CD4-positive, alpha-beta T cell treated with Interleukin-15 for 1 hour (primary cell): ENCODE results near the gene CRACR2A.

Experiments
- DNase-seq: peaks from one replicate; pipeline ENCODE4 v3.0.0-alpha.2; 2020

CRACR2A gene

GRCh38 chr12:3723916-3724805 is 28.7 kb downstream of the CRACR2A start:
- DNase-seq, result no peak

GRCh38 chr12:3722368-3722767 is 30.5 kb downstream of the CRACR2A start:
- DNase-seq, result no peak

DNA sequence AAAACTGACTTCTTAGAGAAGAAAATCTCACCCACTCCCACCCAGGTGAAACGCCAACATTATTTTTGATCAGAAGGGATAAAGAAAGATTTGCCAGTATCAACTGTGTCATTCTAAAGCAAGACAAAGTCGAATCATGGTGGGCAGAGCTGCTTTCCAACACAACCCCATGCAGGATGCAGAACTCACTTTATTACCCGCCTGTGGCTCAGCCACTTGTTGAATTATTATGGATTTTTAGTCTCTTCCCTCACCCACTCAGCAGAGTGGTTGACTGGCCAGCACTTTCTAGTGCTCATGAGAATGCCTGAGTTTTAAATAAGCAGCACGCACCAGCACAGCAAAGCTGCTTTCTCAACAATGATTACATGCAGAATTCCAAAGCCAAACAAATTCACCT is 32.1 kb downstream of the CRACR2A start:
- no peak for DNase-seq

- DNase-seq, result peak; percentile 64
These were observed 34.8 kb downstream of the CRACR2A start for GRCh38 chr12:3718100-3718499.

DNA sequence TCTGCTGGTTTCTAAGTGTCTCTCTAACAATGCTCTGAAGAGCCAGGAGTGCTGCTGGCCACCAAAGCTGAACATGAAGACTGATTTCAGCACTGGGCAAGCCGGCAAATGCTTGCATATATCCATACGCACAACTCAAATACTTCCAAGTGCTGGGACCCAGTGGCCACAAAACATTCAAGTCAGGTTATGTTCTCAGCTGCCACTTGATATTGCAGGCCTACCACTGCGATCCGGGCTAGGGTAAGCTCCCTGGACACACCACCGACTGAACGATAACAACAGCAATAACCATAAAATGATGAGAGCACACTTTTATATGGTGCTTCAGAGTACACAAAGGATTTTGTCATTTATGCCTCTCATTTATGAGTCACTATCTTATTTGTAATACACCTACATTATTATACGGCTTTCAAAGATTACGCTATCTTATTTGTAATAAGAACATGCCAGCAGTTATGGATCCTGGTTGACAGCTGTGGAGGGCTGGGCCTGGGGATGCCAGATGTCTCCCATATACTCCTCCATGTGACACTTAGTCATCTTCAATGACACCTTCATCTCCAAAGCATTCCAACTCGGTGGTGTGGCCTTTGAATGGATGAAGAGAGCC is 35.5 kb downstream of the CRACR2A start:
- no peak for DNase-seq

- DNase-seq, result no peak
These were observed 36.9 kb downstream of the CRACR2A start for GRCh38 chr12:3715999-3716398.

DNA sequence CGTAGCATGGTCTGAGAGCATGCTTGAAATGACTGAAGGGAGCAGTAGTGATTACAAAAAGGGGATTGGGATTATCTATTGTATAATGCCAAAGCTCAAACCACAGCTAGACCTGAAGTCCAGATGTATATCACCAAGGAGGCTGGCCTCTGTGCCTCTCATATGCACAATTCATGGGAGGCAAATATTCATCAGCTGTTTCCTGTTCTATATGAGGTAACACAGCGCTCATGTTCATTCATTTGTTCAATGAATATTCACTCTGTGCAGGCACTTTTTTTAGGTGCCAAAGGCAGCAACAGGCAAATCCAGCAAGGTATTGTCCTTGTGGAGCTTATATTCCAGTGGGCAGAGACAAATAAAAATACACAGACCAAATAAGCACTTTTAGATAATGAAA is 39.0 kb downstream of the CRACR2A start:
- no peak for DNase-seq

DNA sequence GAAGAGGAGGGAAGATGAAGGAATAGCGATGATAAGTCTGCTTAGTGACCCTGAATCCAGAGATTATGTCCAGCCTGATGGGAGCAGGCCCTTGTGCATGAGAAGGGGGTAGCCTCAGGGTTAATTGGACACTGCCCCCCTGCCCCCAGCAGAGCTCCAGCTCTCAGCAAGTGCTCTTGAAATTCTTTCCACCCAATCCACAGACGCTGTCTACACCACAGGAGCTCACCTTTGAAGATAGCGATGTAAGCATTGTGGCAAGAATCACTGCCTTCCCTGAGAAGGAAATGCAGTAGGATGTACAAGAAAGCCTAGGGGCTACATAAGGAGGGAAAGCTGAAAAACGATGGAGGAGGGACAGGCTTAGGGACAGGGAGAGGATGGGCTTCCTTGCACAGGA is 39.4 kb downstream of the CRACR2A start:
- no peak for DNase-seq

GRCh38 chr12:3712209-3712992 is 40.5 kb downstream of the CRACR2A start:
- DNase-seq, result no peak

GRCh38 chr12:3705354-3705675 is 47.6 kb downstream of the CRACR2A start:
- no peak for DNase-seq

DNA sequence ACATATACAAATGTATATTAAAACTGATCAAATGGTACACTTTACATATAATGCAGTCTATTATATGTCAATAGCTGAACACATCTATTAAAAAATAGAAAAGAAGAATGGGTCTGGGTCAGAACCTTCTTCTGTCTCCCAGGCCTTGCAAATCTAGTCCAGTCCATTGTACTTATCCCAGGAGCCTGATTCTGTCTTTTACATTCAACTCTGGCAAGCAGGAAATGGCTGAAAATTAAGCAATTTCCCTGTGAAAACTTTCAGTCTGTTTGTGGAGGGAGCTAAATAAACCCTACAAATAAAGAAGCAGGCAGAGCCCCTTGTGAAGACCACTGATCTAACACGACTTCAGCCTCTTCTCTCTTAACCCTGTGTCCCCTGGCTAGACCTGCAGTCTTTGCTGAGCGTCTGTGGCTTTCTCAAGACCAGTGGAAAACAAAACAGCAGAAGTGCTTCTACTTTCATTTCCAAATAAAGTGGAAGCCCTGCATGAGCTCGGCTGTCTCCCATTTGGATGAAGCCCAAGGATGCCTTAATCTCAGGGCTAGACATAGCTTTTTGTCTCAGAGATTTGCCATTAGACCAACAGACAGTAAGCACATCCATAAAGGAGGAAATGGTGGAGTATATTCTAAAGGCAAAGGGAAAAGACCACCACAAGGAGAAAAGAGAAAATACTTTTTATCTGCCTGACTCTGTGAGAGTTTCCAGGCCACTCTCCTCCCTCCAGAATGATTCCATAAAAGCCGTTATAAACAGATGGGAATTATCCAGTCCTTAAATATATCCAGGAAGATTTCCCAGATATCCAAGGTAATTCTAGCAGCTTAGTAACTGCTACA is 48.2 kb downstream of the CRACR2A start:
- no peak for DNase-seq

DNA sequence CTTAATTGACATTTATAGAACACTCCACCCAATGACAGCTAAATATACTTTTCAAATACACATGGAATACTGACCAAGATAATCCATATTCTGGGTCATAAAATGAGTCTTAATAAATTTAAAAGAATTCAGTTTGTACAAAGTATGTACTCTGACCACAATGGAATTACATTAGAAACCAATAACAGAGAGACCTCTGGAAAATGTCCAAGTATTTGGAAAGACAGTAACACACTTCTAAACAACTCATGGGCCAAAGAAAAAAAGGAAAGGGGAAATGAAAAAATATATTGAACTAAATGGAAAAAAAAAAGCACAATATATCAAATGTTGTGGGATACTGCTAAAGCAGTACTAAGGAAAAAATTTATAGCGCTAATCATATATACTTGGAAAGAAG is 52.0 kb downstream of the CRACR2A start:
- DNase-seq, result no peak

DNA sequence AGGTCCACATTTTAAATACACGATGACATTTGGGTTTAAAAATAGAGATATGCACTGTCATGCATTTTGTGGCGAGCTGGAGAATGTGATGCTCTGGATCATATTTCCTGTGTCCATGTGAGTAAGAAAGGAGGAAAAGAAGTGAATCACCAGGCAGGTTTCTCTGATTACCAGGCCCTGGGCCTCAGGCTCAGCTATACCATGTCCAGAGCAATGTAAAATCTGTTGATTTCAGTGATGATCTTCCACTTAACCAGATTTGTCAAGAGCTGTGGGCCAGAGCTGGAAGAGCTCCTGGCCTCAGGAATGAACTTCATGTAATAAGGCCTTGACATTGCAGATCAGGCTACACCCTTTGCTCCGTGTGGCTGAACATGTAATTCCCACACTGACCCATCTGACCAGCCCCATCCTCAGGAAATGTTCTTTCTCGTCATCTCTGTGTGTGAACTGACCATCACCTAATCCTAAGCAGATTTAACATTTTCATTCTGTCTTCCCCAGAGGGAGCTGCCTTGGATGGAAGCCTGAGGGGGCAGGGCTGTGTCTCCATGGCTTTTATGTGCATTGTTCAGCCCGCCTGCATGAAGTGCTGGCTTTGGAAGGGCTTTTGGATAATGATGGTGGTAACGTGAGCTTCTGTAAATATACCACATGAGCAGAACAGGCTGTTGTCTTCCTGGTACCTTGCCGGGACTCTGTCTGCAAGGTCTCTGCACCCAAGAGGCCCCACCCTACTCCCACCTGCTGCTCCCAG is 54.5 kb downstream of the CRACR2A start:
- DNase-seq, result no peak

DNA sequence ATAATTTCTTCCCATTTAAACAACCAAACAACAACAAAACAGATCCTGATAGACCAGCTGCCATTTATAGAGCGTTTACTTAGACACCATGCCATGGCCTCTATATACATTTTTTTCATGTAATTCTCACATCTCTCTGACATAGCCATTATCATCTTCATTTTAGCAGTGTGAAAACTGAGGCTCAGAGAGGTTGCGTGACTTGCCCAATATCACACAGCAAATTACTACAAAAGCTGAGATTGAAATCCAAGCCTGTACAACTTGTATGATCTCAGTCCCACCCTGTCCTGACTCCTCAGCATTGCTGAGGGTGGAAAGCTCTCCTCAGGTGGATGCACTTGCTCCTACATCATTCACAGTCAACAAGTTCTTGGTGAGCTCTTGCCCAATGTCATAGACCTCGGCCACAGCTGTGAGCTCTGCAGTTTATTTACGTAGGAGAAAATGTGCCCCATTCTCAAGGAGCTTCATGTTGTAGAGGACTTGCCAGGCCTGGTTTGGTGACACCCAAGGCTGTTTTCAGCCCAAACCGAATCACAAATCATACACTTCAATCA is 55.5 kb downstream of the CRACR2A start:
- DNase-seq, result no peak

GRCh38 chr12:3694673-3695072 is 58.2 kb downstream of the CRACR2A start:
- DNase-seq, result no peak

DNA sequence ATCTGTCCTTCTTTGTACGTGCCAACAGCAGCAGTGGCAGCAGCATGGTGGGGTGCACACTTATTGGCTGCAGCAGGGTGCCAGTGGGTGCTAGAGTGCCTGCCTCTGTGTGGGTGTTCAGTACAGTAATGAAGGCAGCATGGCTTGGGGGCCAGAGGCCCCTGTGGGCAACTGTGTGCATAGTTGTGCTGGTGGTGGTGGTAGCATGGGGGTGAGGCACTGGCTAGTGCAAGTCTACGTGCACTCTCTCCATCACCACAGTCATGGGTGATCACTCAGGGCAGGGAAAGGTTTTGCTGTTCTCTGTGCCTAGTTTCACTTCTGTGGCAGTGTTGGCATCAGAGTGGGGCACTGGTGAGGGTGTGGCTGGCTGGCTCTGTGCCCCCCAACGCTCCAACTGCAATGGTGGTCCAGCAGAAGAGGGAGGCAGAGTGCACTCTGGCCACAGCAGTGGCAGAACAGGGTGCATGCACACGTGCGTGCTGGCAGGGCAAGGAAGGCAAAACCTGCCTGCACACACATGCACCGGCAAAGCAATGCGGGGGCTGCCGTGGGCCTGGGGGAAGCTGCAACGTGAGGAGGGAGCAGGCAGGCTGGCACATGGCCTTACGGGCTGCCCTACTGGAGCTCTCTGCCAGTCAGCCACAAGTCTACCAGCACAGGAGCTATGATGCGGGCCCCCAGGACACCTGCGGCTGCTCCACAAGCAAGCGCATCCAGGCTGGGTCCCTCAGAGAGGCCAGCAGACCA is 60.1 kb downstream of the CRACR2A start:
- no peak for DNase-seq

- no peak for DNase-seq
These were observed 66.4 kb downstream of the CRACR2A start for GRCh38 chr12:3686463-3686862.

DNA sequence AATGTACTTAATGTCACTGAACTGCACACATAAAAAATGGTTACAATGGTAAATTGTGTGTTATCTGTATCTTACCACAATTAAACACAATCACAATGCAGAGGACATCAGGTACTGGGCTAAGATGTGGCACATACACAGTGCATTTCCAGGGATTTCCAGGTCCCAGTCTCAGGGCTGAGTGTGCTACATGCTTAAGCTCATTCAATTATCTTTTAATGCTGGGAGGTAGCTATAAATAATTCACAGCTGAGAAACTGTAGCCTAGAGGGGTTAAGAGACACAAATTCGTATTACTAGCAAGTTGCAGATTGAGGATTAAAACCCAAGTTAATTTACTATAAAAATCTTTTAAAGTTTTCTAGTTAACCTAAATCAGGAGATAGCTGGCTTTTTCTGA is 67.1 kb downstream of the CRACR2A start:
- no peak for DNase-seq

DNA sequence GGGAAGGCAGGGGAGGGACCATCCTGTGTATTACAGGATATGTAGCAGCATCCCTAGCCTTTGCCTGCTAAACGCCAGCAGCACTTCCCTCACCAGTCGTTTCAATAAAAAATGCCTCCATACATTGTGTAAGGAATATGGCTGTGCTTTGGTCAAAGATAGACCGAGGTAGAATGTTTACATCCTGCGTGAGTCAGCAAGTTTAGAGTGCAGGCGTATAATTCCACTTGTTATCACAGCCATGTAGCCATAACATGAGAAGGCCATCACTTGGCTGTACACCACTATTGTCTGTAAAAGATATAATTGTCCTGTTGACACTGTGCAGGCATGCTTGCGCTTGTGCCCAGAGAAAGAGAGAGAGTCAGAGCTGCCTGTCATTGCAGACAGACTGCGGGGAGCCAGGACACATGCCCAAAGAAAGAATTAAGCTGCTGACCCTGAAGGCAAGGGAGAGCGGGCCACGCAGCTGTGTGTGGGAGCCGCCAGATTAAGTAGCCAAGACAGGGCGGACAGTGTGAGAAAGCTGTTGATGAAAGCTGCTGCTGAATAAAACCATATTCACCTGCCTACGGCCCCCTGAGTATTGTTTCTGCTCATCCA is 68.4 kb downstream of the CRACR2A start:
- no peak for DNase-seq

DNA sequence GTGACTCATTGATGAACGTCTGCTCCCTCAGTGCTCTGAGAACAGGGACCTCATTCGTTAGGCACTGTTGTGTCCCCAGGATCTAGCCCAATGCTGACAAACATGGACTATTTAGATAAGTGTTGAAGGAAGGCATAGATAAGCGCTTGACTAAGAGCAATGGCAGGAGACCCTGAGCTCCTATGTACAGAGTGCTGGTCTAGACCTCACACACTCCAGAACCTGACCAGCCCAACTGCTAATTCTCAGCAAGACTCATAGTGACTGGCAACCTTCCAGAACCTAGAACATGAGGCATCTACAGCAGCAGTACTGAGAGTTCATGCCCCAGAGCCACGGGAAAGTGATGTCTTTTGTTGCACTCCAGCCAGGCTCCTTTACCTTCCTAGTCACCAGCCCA is 69.2 kb downstream of the CRACR2A start:
- no peak for DNase-seq

DNA sequence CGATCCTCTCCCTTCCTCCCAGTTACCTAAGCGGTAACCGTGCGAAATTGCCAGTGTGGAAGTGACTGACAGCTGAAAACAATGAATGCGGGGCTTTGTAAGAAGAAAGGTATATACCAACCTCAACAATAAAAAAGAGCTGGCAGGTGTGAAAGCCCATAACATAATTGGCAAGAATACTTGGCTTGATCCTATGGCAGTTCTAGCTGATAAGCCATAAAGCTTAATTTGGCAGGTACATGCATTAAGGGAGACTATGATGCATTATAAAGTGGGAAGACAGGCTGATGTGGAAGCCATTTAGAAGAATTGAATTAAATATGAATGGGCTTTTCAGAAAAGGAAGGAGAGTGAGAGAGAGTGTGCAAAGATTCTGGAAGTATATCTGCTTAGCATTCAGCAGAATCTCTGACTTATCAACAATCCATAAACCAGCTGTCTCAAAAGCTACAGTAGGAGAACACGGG is 71.3 kb downstream of the CRACR2A start:
- no peak for DNase-seq
